ENCODE measurements around the gene SLC4A5. TPM values are rescaled to one million over a fixed set of nuclear protein-coding genes. Genes with fewer than 3 reads are reported as not detected.

Gene SLC4A5
- total RNA-seq, 5 donors from 2014 or later (not counting 1 experiment from before 2014, with no cell fraction given), result 10.1 to 19.3 (median 14.6) TPM

Other genes with a start within 250 kb of the SLC4A5 start
- 10 to 100 TPM; 13.7 to 16.0 (median 15.5) TPM for gene BOLA3, start 195.5 kb downstream of the SLC4A5 start, total RNA-seq
- gene MOB1A, start 164.5 kb downstream of the SLC4A5 start, total RNA-seq, result 100 to 1,000 TPM; 131 to 156 (median 138) TPM
- gene MTHFD2, start 144.8 kb downstream of the SLC4A5 start, total RNA-seq, result 10 to 100 TPM; 26.3 to 59.3 (median 47.9) TPM
- 100 to 1,000 TPM in 3 of 5 donors, 10 to 100 TPM in 2; 81.9 to 124 (median 117) TPM for gene DCTN1, start 36.9 kb upstream of the SLC4A5 start, total RNA-seq
- 1 to 10 TPM; 5.0 to 9.5 (median 7.5) TPM for gene C2orf81, start 78.2 kb upstream of the SLC4A5 start, total RNA-seq
- 10 to 100 TPM; 31.4 to 46.8 (median 45.4) TPM for gene WDR54, start 78.3 kb upstream of the SLC4A5 start, total RNA-seq
- gene RTKN, start 98.5 kb upstream of the SLC4A5 start, total RNA-seq, result 1 to 10 TPM in 1 of 5 donors, under 1 TPM in 3, not detected in 1; 0.93 to 1.7 (median 0.96) TPM
- gene INO80B, start 111.7 kb upstream of the SLC4A5 start, total RNA-seq, result 10 to 100 TPM; 44.5 to 70.8 (median 68.4) TPM
- gene WBP1, start 115.0 kb upstream of the SLC4A5 start, total RNA-seq, result 100 to 1,000 TPM in 2 of 5 donors, 10 to 100 TPM in 3; 80.2 to 104 (median 98.2) TPM
- 100 to 1,000 TPM in 1 of 5 donors, 10 to 100 TPM in 4; 72.0 to 114 (median 93.8) TPM for gene MOGS, start 122.0 kb upstream of the SLC4A5 start, total RNA-seq
- 10 to 100 TPM; 53.9 to 77.9 (median 59.4) TPM for gene MRPL53, start 129.3 kb upstream of the SLC4A5 start, total RNA-seq
- gene CCDC142, start 139.6 kb upstream of the SLC4A5 start, total RNA-seq, result 10 to 100 TPM; 16.1 to 59.3 (median 56.7) TPM
- 10 to 100 TPM; 33.1 to 45.8 (median 44.6) TPM for gene TTC31, start 139.7 kb upstream of the SLC4A5 start, total RNA-seq
- under 1 TPM in 4 of 5 donors, not detected in 1; 0.32 to 0.73 (median 0.66) TPM for gene LBX2, start 156.2 kb upstream of the SLC4A5 start, total RNA-seq
- gene PCGF1, start 164.3 kb upstream of the SLC4A5 start, total RNA-seq, result 10 to 100 TPM; 17.6 to 34.3 (median 28.0) TPM
- under 1 TPM in 2 of 5 donors, not detected in 3; 0.28 to 0.46 TPM for gene TLX2, start 171.0 kb upstream of the SLC4A5 start, total RNA-seq
- under 1 TPM in 3 of 5 donors, not detected in 2; 0.33 to 0.76 (median 0.47) TPM for gene DQX1, start 182.8 kb upstream of the SLC4A5 start, total RNA-seq
- 100 to 1,000 TPM; 144 to 167 (median 149) TPM for gene AUP1, start 186.3 kb upstream of the SLC4A5 start, total RNA-seq
- 10 to 100 TPM; 25.1 to 45.2 (median 38.3) TPM for gene HTRA2, start 186.5 kb upstream of the SLC4A5 start, total RNA-seq
- gene LOXL3, start 210.5 kb upstream of the SLC4A5 start, total RNA-seq, result under 1 TPM in 4 of 5 donors, not detected in 1; 0.10 to 0.47 (median 0.38) TPM
- gene DOK1, start 211.3 kb upstream of the SLC4A5 start, total RNA-seq, result 10 to 100 TPM in 3 of 5 donors, 1 to 10 TPM in 2; 9.6 to 36.5 (median 33.0) TPM

Data from T-cell (primary cell).